ENCODE results near the gene ZP1. TPM values are rescaled to one million over a fixed set of nuclear protein-coding genes. Genes with fewer than 3 reads are reported as not detected.
A peak's percentile ranks its signal among the peaks of the same experiment; 100 is the strongest.

Gene ZP1
- total and polyA plus RNA-seq, 2 experiments from 2014 or later, result 1.0 to 1.3 TPM

DNA sequence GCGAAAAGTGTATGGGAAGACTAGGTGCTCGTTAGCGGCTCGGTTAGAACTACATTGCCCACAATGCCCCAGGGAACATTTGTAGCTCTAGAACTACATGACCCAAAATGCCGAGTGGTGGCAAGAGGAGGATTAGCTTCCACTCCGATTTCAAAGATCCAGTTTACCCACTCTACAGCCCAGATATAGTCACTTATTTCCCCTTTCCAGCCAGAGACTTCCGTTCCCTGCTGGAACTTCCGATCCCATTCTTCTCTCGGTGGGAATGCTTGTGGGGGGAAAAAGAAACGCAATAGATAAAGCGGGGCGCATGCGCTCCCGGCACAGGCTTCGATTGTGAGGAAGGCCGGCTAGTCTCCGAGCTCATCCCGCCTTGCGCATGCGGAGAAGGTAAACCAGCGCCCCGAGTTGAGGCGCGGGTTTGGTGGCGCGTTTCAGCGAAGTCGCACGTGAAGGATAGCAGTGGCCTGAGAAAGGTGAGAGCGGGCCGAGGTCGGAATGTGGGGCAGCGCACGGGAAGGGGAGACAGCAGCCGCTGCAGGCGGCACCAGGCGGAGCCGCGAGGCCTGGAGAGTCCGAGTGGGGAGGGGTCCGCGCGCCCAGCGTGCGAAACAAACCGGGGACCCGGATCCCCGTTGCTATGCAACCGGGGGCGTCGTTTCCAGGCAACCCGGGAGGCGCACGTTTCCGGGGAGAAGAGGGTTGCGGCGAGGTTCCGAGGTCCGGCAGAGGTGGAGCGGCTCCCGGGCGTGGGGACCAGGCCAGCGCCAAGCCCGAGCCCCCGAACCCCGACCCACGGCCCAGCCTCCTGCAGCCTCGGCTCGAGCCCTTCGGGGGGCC, 46.7 kb downstream of the ZP1 start, which contains the start of gene TMEM109:
TMEM109 (plus strand) TSS at position 366 of the 840 bp plus-strand sequence. CDS start 5,536 bp downstream, outside the sequence.
- no peaks in the 10 kb centered on the region for H3K36me3 ChIP-seq (ENCODE audit: low read depth)
- in situ Hi-C loops (cut with MboI), result no loop called here
- H3K9ac ChIP-seq, result peak within 1 kb of the TSS; percentile 85
- H3K9me3 ChIP-seq (ENCODE audit: low read depth), result no peaks in the 10 kb centered on the region
- peaks cover 13% of the 10 kb centered on the region; the same call in 1 of the 2 replicates for H3K4me1 ChIP-seq (ENCODE audit: insufficient read depth)
- peak within 1 kb of the TSS; percentile 91 for H3K4me2 ChIP-seq (ENCODE audit: unreplicated experiment)
- H3K4me3 ChIP-seq, result peak within 1 kb of the TSS; percentile 84
- H4K20me1 ChIP-seq (ENCODE audit: insufficient read depth), result no peaks in the 10 kb centered on the region
- peak within 1 kb of the TSS; percentile 79 for H3K27ac ChIP-seq
- H3K79me2 ChIP-seq (ENCODE audit: insufficient read depth), result peaks cover 35% of the 10 kb centered on the region
- TF ChIP-seq EZH2phosphoT487 (IDR thresholded peaks at IDR 0.05; ENCODE audit: insufficient read depth, low read depth) (no peak), EZH2 (IDR thresholded peaks at IDR 0.05; ENCODE audit: insufficient read depth, poor library complexity, severe bottlenecking) (no peak)
- H3K9me2 ChIP-seq (ENCODE audit: insufficient read depth), result no peaks in the 10 kb centered on the region
- H3K27me3 ChIP-seq (replicated peaks; ENCODE audit: insufficient read depth), result no peaks in the 10 kb centered on the region; the same call in 1 of the 2 replicates
- H3F3A ChIP-seq (ENCODE audit: insufficient read depth), result peaks cover 3% of the 10 kb centered on the region; the same call in 1 of the 2 replicates
- H2AFZ ChIP-seq, result peak within 1 kb of the TSS; percentile 96
- 0 to 2% methylated on average over 62 to 67 of the region's 70 CpGs for WGBS, 2 experiments (ENCODE audit: low coverage in 1 of 2, low lambda C conversion rate in 2 of 2, missing lambda C conversion rate in 2 of 2)
- peak; percentile 93 for DNase-seq

GRCh38 chr11:60914633-60915247, 47.4 kb downstream of the ZP1 start:
- no peaks in the 10 kb centered on the region for H4K20me1 ChIP-seq (ENCODE audit: insufficient read depth)
- H3K4me1 ChIP-seq (ENCODE audit: insufficient read depth), result peaks cover 17% of the 10 kb centered on the region; the same call in 1 of the 2 replicates
- 1% methylated on average over 30 to 31 of the region's 31 CpGs for WGBS, 2 experiments (ENCODE audit: low coverage in 1 of 2, low lambda C conversion rate in 2 of 2, missing lambda C conversion rate in 2 of 2)
- H2AFZ ChIP-seq, result peak overlapping the region; percentile 96
- peak overlapping the region; percentile 85 for H3K9ac ChIP-seq
- no peaks in the 10 kb centered on the region for H3K9me2 ChIP-seq (ENCODE audit: insufficient read depth)
- H3F3A ChIP-seq (ENCODE audit: insufficient read depth), result peaks cover 3% of the 10 kb centered on the region; the same call in 1 of the 2 replicates
- H3K4me3 ChIP-seq, result peak overlapping the region; percentile 84
- H3K27ac ChIP-seq, result peak overlapping the region; percentile 79
- TF ChIP-seq EZH2phosphoT487 (IDR thresholded peaks at IDR 0.05; ENCODE audit: insufficient read depth, low read depth) (no peak), EZH2 (IDR thresholded peaks at IDR 0.05; ENCODE audit: insufficient read depth, poor library complexity, severe bottlenecking) (no peak)
- in situ Hi-C loops (cut with MboI), result no loop called here
- peak overlapping the region; percentile 91 for H3K4me2 ChIP-seq (ENCODE audit: unreplicated experiment)
- H3K9me3 ChIP-seq (ENCODE audit: low read depth), result no peaks in the 10 kb centered on the region
- H3K36me3 ChIP-seq (ENCODE audit: low read depth), result no peaks in the 10 kb centered on the region
- H3K79me2 ChIP-seq (ENCODE audit: insufficient read depth), result peaks cover 42% of the 10 kb centered on the region
- DNase-seq, result peak; percentile 68
- H3K27me3 ChIP-seq (replicated peaks; ENCODE audit: insufficient read depth), result no peaks in the 10 kb centered on the region; the same call in 1 of the 2 replicates

DNA sequence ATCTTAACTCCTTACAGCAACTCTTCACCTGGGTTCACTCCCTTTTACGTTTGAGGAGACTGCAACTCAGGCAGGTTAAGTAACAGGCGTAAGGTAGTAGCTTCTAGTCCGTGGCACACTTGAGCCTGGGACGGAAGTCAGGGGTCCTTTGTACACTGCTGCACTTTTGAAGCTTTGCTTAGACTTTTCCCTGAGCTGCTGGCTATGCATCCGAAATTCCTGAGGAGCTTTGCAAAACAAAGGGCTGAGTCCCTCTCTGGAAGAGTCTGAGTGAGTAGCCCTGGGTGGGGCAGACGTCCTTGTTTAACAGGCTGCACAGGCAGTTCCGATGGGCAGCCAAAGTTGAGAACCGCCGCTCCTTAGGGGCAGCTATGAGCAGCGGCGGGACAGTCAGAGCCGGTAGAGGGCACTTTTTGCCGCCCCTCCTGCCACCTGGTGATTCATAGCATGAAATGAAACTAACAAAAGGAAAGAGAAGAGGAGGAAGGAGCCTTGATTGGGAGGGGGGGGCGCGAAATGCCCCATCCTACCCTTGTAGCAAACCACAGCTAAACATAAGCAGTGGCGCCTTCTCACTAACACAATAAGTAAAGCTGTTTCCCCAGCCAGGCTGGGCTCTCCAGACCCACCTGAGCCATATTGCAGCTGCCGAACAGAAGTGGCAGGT, 48.0 kb downstream of the ZP1 start:
- H3K27ac ChIP-seq, result peak overlapping the region; percentile 79
- peak overlapping the region; percentile 96 for H2AFZ ChIP-seq
- H4K20me1 ChIP-seq (ENCODE audit: insufficient read depth), result no peaks in the 10 kb centered on the region
- no peaks in the 10 kb centered on the region for H3K9me3 ChIP-seq (ENCODE audit: low read depth)
- WGBS, 2 experiments (ENCODE audit: low coverage in 1 of 2, low lambda C conversion rate in 2 of 2, missing lambda C conversion rate in 2 of 2), result 10 to 11% methylated on average over 17 of the region's 17 CpGs
- in situ Hi-C loops (cut with MboI), result no loop called here
- peak overlapping the region; percentile 84 for H3K4me3 ChIP-seq
- no peaks in the 10 kb centered on the region for H3K9me2 ChIP-seq (ENCODE audit: insufficient read depth)
- no peak for TF ChIP-seq EZH2phosphoT487 (IDR thresholded peaks at IDR 0.05; ENCODE audit: insufficient read depth, low read depth)
- TF ChIP-seq EZH2 (IDR thresholded peaks at IDR 0.05; ENCODE audit: insufficient read depth, poor library complexity, severe bottlenecking), result no peak
- H3K4me1 ChIP-seq (ENCODE audit: insufficient read depth), result peaks cover 17% of the 10 kb centered on the region; the same call in 1 of the 2 replicates
- peak overlapping the region; percentile 91 for H3K4me2 ChIP-seq (ENCODE audit: unreplicated experiment)
- peaks cover 48% of the 10 kb centered on the region for H3K79me2 ChIP-seq (ENCODE audit: insufficient read depth)
- H3K27me3 ChIP-seq (replicated peaks; ENCODE audit: insufficient read depth), result no peaks in the 10 kb centered on the region; the same call in 1 of the 2 replicates
- H3K36me3 ChIP-seq (ENCODE audit: low read depth), result no peaks in the 10 kb centered on the region
- peak; percentile 86 for DNase-seq
- H3F3A ChIP-seq (ENCODE audit: insufficient read depth), result peaks cover 3% of the 10 kb centered on the region; the same call in 1 of the 2 replicates
- peak overlapping the region; percentile 85 for H3K9ac ChIP-seq

DNA sequence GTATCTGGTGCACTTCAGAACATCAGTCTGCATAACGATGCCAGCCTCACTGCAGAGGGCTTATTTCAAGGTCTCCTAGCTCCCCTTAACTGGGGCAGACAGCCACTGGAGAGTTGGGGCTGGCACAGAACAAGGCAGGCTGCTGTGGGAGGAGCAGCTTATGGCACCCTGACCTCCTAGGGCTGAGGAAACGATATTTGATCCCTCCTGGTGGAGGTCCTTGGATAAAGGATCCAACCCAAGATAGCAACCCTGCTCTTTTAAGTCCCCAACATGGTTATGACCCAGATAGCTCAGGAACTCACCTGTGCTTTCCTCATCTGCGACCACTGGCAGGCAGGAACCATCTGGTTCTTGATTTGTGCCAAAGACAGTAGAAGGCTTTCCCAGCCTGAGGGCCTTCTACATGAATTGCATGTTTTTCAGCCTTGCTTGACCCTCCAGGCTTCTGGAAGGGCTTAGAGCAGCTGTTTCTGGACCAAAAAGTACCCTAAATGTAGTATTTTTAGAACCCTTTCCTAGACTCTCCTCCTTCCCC, 49.4 kb downstream of the ZP1 start:
- H3F3A ChIP-seq (ENCODE audit: insufficient read depth), result peaks cover 3% of the 10 kb centered on the region; the same call in 1 of the 2 replicates
- DNase-seq, result no peak
- no peak overlapping the region for H3K4me2 ChIP-seq (ENCODE audit: unreplicated experiment)
- H3K4me1 ChIP-seq (ENCODE audit: insufficient read depth), result peaks cover 17% of the 10 kb centered on the region; the same call in 1 of the 2 replicates
- peaks cover 48% of the 10 kb centered on the region for H3K79me2 ChIP-seq (ENCODE audit: insufficient read depth)
- in situ Hi-C loops (cut with MboI), result no loop called here
- H3K36me3 ChIP-seq (ENCODE audit: low read depth), result no peaks in the 10 kb centered on the region
- no peak overlapping the region for H3K27ac ChIP-seq
- no peaks in the 10 kb centered on the region for H3K9me2 ChIP-seq (ENCODE audit: insufficient read depth)
- H4K20me1 ChIP-seq (ENCODE audit: insufficient read depth), result no peaks in the 10 kb centered on the region
- no peak overlapping the region for H3K4me3 ChIP-seq
- H2AFZ ChIP-seq, result no peak overlapping the region
- no peaks in the 10 kb centered on the region for H3K9me3 ChIP-seq (ENCODE audit: low read depth)
- H3K9ac ChIP-seq, result no peak overlapping the region
- 62 to 67% methylated on average over 3 of the region's 3 CpGs for WGBS, 2 experiments (ENCODE audit: low coverage in 1 of 2, low lambda C conversion rate in 2 of 2, missing lambda C conversion rate in 2 of 2)
- no peak for TF ChIP-seq EZH2 (IDR thresholded peaks at IDR 0.05; ENCODE audit: insufficient read depth, poor library complexity, severe bottlenecking)
- no peak for TF ChIP-seq EZH2phosphoT487 (IDR thresholded peaks at IDR 0.05; ENCODE audit: insufficient read depth, low read depth)
- H3K27me3 ChIP-seq (replicated peaks; ENCODE audit: insufficient read depth), result no peaks in the 10 kb centered on the region

All from GM23248 (cell line).